ENCODE measurements around the gene RUNDC3A.

DNA sequence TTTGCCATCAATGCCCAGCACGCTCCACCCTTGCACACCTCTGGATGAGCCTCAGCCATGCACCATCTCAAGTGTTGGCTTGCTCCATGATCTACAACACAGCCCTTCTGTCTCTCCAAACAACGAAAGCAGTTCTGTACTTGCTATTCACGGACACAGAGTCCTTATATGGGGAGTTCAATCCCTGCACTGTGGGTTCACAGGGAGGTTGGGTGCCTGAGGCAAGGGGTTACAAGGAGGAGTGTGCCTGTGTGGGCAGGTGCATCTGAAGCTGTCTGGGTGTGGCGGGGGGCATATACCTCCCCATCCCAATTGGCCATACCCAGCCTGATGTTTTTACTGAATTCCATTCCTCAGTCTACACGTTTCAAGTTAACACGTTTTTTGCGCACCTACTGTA is 5.6 kb downstream of the RUNDC3A start:
- TF ChIP-seq CTCF (conservative IDR thresholded peaks at IDR 0.05 in 1 of 2, IDR thresholded peaks at IDR 0.05 in 1 of 2; ENCODE audit: extremely low read depth in 1 of 2, insufficient read depth in 1 of 2, low read depth in 1 of 2, low read length in 2 of 2) (no peak), EZH2 (IDR thresholded peaks at IDR 0.05; ENCODE audit: borderline replicate concordance, low read length) (no peak)
